ENCODE results near the gene ATIC.

ATIC gene

DNA sequence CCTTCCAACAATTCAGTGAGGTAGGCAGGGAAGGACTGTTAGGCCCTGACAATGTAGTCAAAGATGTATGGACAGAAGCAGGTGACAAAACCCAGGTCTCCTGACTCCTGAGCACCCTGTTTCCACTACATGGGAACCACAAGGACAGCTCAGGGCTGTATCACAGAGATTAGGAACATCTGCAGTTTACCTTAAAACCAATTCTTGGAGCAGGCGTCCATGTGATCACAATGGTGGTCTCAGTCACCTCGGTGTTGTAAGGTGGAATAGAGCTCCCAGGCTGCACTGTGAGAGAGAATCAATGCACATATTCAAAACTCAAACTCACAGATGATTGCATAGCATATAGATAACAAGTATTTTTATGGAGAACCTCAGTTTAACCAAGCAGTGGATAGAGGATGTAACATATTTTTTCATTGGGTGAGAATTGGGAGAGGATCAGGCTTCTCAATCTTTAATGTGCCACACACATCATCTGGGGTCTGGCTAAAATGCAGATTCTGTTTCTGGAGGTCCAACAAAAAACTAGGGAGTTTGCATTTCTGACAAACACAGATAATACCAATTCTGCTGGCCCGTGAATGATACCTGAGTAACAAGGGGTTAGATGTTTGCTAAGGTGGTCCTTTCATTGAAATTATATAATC, 87.3 kb downstream of the ATIC start:
- no peak for DNase-seq (ENCODE audit: low spot score)
